Natural killer cell (primary cell): ENCODE measurements around the gene PHACTR1. TPM values are rescaled to one million over a fixed set of nuclear protein-coding genes. Genes with fewer than 3 reads are reported as not detected.

ENCODE experiments used
- ATAC-seq, 3 donors: fragments of 150-1000 bp in 2 of 3; fragments of 200-7000 bp in 1 of 3; cut with Tn5 transposase; 1 replicate in 1 of 3; 2 replicates in 2 of 3; pipeline ENCODE4 v1.10.0; 2021; ENCODE audit warnings: mild to moderate bottlenecking in 2 of 3, moderate library complexity in 2 of 3
- DNase-seq, 2 donors: peaks; one replicate each; pipeline versions ENCODE4 v3.0.0 to v3.0.0-alpha.2; 2013 to 2021; ENCODE audit warnings: mixed read lengths in 1 of 2
- H3K27ac ChIP-seq: one replicate; pipeline ENCODE4 v1.5.1; 2013; ENCODE audit warnings: mild to moderate bottlenecking, low read length
- H3K27me3 ChIP-seq: one replicate; pipeline ENCODE4 v1.6.1; 2013; ENCODE audit warnings: low read length; ENCODE audit not compliant: control insufficient read depth, insufficient read depth
- H3K36me3 ChIP-seq: one replicate; pipeline ENCODE4 v1.6.1; 2013; ENCODE audit warnings: low read length; ENCODE audit not compliant: control insufficient read depth, insufficient read depth
- H3K4me1 ChIP-seq: one replicate; pipeline ENCODE4 v1.6.1; 2013; ENCODE audit warnings: low read length; ENCODE audit not compliant: control insufficient read depth, insufficient read depth
- H3K4me3 ChIP-seq: one replicate; pipeline ENCODE4 v1.5.1; 2013; ENCODE audit warnings: low read length
- H3K9me3 ChIP-seq: one replicate; pipeline ENCODE4 v1.6.1; 2013; ENCODE audit warnings: low read length; ENCODE audit not compliant: control insufficient read depth, insufficient read depth
- H3K27ac Mint-ChIP-seq, 2 donors: one replicate each; pipeline ENCODE4 v1.8.0; 2022; ENCODE audit warnings: mild to moderate bottlenecking in 2 of 2, mixed read lengths in 2 of 2, moderate library complexity in 1 of 2
- H3K27me3 Mint-ChIP-seq, 2 donors: one replicate each; pipeline ENCODE4 v1.8.0; 2022; ENCODE audit warnings: low read depth in 2 of 2, mixed read lengths in 2 of 2
- H3K36me3 Mint-ChIP-seq: one replicate; pipeline ENCODE4 v1.8.0; 2022; ENCODE audit warnings: mixed read lengths
- H3K4me1 Mint-ChIP-seq, 2 donors: one replicate each; pipeline ENCODE4 v1.8.0; 2022; ENCODE audit warnings: mixed read lengths in 2 of 2
- H3K4me3 Mint-ChIP-seq: one replicate; pipeline ENCODE4 v1.8.0; 2022; ENCODE audit warnings: mild to moderate bottlenecking, moderate library complexity, mixed read lengths
- H3K9me3 Mint-ChIP-seq, 2 donors: one replicate each; pipeline ENCODE4 v1.8.0; 2022; ENCODE audit warnings: mixed read lengths in 2 of 2
- WGBS: methylation state at CpG from one replicate; pipeline ENCODE4 v1.1.7; 2013; ENCODE audit warnings: missing lambda C conversion rate; ENCODE audit not compliant: insufficient coverage; 5-methylcytosine and 5-hydroxymethylcytosine counted together
- intact Hi-C: fragments of 100-400 bp; cut with micrococcal nuclease; formaldehyde crosslinking; loops from one replicate; pipeline ENCODE4 v1.14.2; 2022
- total RNA-seq, 4 donors: library from RNA; stranded (reverse); fragments of 120-200 nt in 1 of 4; gene quantifications; one replicate each; pipeline versions ENCODE4 v1.2.3 to v1.2.4, GENCODE V29; 2013 to 2022
- TF ChIP-seq, protein P1 (sequence below): fragments of 200-600 bp; IDR thresholded peaks from one replicate; pipeline ENCODE4 v1.8.0; 2022; ENCODE audit warnings: antibody characterized with exemption

PHACTR1 gene
- total RNA-seq, 3 donors from 2014 or later (not counting 1 experiment from before 2014, with no cell fraction given): 5.2 to 19.0 (median 5.4) TPM

DNA sequence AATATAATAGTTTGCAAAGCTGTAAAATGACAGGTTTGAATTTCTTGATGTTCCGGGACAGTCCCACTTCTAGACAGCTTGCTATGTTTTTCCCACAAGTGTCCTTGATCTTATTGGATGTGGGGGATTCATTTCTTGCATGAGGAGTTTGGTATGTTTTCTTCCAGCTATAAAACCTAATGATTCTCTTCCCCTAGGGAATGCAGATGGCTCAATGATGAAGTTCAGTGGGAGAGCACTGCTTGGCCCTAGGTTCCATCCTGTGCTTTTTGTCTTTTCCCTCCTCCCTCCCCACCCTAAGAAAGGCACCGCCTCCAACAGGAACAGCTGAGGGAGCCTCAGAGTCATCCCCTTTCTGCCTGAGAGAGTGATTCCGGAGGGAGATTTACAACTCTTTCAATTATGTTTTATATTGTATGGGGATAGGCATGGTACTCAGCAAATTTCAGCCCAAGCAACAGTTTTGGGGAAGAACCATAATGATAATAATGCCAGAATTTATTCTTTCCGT is 149.2 kb downstream of the PHACTR1 start:
- Histone ChIP-seq H3K4me1 (no peaks in the 10 kb centered on the region), H3K27ac (no peak overlapping the region), H3K36me3 (no peaks in the 10 kb centered on the region), H3K27me3 (no peaks in the 10 kb centered on the region), H3K9me3 (no peaks in the 10 kb centered on the region), H3K4me3 (no peak overlapping the region)
- DNase-seq: no peak
- Mint-ChIP-seq H3K4me1 (no peaks in the 10 kb centered on the region), H3K27me3 (peaks cover 2 to 10% of the 10 kb centered on the region in 2 donors), H3K27ac (no peak overlapping the region), H3K9me3 (no peaks in the 10 kb centered on the region), H3K4me3 (no peak overlapping the region), H3K36me3 (no peaks in the 10 kb centered on the region)
- TF ChIP-seq, protein P1, sequence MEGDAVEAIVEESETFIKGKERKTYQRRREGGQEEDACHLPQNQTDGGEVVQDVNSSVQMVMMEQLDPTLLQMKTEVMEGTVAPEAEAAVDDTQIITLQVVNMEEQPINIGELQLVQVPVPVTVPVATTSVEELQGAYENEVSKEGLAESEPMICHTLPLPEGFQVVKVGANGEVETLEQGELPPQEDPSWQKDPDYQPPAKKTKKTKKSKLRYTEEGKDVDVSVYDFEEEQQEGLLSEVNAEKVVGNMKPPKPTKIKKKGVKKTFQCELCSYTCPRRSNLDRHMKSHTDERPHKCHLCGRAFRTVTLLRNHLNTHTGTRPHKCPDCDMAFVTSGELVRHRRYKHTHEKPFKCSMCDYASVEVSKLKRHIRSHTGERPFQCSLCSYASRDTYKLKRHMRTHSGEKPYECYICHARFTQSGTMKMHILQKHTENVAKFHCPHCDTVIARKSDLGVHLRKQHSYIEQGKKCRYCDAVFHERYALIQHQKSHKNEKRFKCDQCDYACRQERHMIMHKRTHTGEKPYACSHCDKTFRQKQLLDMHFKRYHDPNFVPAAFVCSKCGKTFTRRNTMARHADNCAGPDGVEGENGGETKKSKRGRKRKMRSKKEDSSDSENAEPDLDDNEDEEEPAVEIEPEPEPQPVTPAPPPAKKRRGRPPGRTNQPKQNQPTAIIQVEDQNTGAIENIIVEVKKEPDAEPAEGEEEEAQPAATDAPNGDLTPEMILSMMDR: no peak
- intact Hi-C loops: no loop called here
- ATAC-seq: no peak
- 83% methylated on average over 3 of the region's 4 CpGs for WGBS

DNA sequence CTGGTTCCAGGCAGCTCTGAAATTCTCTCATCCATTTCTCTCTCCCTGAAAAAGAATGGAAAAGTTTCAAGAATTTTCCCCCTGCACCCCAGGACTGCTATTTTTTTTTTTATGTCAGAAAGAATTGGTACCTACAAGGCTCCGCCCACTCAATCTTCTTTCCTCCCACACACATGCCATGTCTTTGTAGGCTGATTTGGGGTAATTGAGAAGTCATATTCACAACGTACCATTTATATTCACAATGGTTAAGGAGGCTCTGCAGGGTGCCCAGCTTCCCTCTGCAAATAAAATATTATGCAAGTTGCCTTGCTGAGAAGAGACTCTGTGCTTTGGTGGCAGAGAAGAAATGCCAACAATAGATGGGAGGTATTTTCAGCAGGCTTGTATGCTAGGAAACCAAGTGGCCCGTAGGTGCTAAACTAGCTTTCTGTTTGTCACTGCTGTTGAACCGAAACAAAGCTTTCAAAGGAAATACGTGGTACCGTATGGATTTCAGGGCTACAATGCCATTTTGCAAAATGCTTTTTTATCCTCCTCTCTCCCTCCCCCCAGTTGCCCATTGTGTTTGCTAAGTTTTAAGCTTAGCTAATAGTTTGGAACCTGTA is 150.0 kb downstream of the PHACTR1 start:
- Histone ChIP-seq H3K4me1 (no peaks in the 10 kb centered on the region), H3K9me3 (no peaks in the 10 kb centered on the region), H3K36me3 (no peaks in the 10 kb centered on the region), H3K27ac (no peak overlapping the region), H3K27me3 (no peaks in the 10 kb centered on the region), H3K4me3 (no peak overlapping the region)
- Mint-ChIP-seq H3K27ac (no peak overlapping the region), H3K4me1 (no peaks in the 10 kb centered on the region), H3K36me3 (no peaks in the 10 kb centered on the region), H3K9me3 (no peaks in the 10 kb centered on the region), H3K27me3 (peaks cover 2 to 10% of the 10 kb centered on the region in 2 donors), H3K4me3 (no peak overlapping the region)
- WGBS: 83% methylated on average over 4 of the region's 6 CpGs
- ATAC-seq (no peak), DNase-seq (no peak)
- TF ChIP-seq, protein P1: no peak
- intact Hi-C loops: no loop called here

DNA sequence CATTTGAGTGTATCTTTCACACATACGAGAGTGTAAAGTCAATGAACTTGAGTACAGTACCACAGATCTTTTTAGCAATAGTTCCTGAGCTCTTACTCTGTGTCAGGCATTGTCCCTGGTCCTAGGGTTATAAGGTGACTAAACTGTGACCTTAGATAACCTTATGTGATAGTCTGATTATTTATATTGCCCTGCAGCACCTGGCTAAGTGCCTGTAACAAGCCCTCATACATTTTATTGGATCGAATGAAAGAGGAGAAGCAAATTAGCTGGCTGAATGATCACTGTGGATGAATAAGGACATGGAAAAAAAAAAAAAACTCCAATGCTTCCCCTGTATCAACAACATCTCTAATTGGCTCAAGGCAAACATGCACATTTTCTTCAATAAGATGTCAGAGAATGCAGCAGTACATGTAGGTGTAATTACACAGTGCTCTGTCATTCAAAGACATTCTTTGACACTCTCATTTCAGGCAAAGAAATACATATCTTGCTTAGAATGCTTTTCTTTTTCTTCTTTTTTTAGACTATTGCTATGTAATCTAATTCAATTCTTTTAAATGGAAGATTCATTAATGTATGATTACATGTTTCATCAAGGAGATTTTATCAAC is 153.4 kb downstream of the PHACTR1 start:
- Histone ChIP-seq H3K27ac (no peak overlapping the region), H3K9me3 (no peaks in the 10 kb centered on the region), H3K36me3 (no peaks in the 10 kb centered on the region), H3K4me3 (no peak overlapping the region), H3K4me1 (no peaks in the 10 kb centered on the region), H3K27me3 (no peaks in the 10 kb centered on the region)
- Mint-ChIP-seq H3K9me3 (no peaks in the 10 kb centered on the region), H3K27me3 (peaks cover 0 to 10% of the 10 kb centered on the region in 2 donors), H3K4me3 (no peak overlapping the region), H3K4me1 (no peaks in the 10 kb centered on the region), H3K36me3 (no peaks in the 10 kb centered on the region), H3K27ac (no peak overlapping the region)
- DNase-seq (no peak), ATAC-seq (no peak)
- intact Hi-C loops: no loop called here
- TF ChIP-seq, protein P1: no peak
- WGBS: 100% methylated on average over 1 of the region's 2 CpGs

DNA sequence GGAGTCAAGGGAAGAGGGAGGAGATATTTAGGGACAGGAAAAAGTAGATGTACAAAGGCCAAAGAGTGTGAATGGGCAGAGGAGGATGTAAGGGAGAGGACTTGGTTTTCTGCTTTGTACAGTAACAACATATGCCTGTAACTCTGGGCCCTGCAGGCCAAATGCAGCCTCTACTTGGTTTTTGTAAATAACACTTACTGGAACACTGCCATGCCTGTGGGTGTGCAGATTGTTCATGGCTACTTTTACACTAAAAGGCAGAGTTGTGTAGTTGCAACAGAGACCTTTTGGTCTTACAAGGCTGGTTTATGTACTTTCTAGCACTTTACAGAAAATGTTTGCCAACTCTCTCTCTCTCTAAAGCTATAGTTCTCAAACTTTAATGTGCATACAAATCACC is 157.1 kb downstream of the PHACTR1 start:
- H3K36me3 ChIP-seq: no peaks in the 10 kb centered on the region
- TF ChIP-seq, protein P1: no peak
- no peaks in the 10 kb centered on the region for H3K4me1 Mint-ChIP-seq
- intact Hi-C loops: no loop called here
- no peak for DNase-seq
- no peaks in the 10 kb centered on the region for H3K36me3 Mint-ChIP-seq
- H3K27ac Mint-ChIP-seq: no peak overlapping the region
- no peaks in the 10 kb centered on the region for H3K9me3 Mint-ChIP-seq
- H3K9me3 ChIP-seq: no peaks in the 10 kb centered on the region
- ATAC-seq: no peak
- H3K4me3 ChIP-seq: no peak overlapping the region
- H3K27me3 ChIP-seq: no peaks in the 10 kb centered on the region
- no peak overlapping the region for H3K27ac ChIP-seq
- peaks cover 2 to 15% of the 10 kb centered on the region in 2 donors for H3K27me3 Mint-ChIP-seq
- H3K4me3 Mint-ChIP-seq: no peak overlapping the region
- H3K4me1 ChIP-seq: no peaks in the 10 kb centered on the region
